GM23338 (cell line): ENCODE measurements around the gene CRTC3. TPM values are rescaled to one million over a fixed set of nuclear protein-coding genes. Genes with fewer than 3 reads are reported as not detected.

Experiments used
- ATAC-seq: fragments of 200-7000 bp; cut with Tn5 transposase; 3 replicates; pipeline ENCODE4 v1.9.1; 2020
- DNase-seq: peaks from one replicate; pipeline ENCODE4 v3.0.0-alpha.2; 2015; ENCODE audit warnings: low spot score
- H2AFZ ChIP-seq: fragments of 200-600 bp; sonication (generic); 2 replicates; pipeline ENCODE4 v1.8.0; 2016; ENCODE audit warnings: antibody characterized with exemption, mild to moderate bottlenecking, moderate library complexity
- H3F3A ChIP-seq: fragments of 200-600 bp; sonication (generic); replicated peaks from 2 replicates; pipeline ENCODE4 v1.8.0; 2017; ENCODE audit warnings: antibody characterized with exemption, mixed run types, low read depth
- H3K27ac ChIP-seq: fragments of 200-600 bp; sonication (generic); 2 replicates; pipeline ENCODE4 v1.6.1; 2016; ENCODE audit warnings: low read depth
- H3K27me3 ChIP-seq: fragments of 200-600 bp; sonication (generic); 2 replicates; pipeline ENCODE4 v1.8.0; 2016; ENCODE audit warnings: mild to moderate bottlenecking, mixed run types, moderate library complexity; ENCODE audit not compliant: insufficient read depth
- H3K36me3 ChIP-seq: fragments of 200-600 bp; sonication (generic); 2 replicates; pipeline ENCODE4 v1.8.0; 2016; ENCODE audit warnings: mild to moderate bottlenecking; ENCODE audit not compliant: insufficient read depth
- H3K4me1 ChIP-seq: fragments of 200-600 bp; sonication (generic); 2 replicates; pipeline ENCODE4 v1.8.0; 2016; ENCODE audit warnings: mild to moderate bottlenecking, moderate library complexity; ENCODE audit not compliant: insufficient read depth
- H3K4me2 ChIP-seq: fragments of 200-600 bp; sonication (generic); 2 replicates; pipeline ENCODE4 v1.7.1; 2017; ENCODE audit warnings: mixed run types
- H3K4me3 ChIP-seq: fragments of 200-600 bp; sonication (generic); 2 replicates; pipeline ENCODE4 v1.6.1; 2016; ENCODE audit warnings: mixed run types
- H3K79me2 ChIP-seq: fragments of 200-600 bp; sonication (generic); replicated peaks from 2 replicates; pipeline ENCODE4 v1.8.0; 2017; ENCODE audit warnings: mild to moderate bottlenecking; ENCODE audit not compliant: insufficient read depth
- H3K9me2 ChIP-seq: fragments of 200-600 bp; sonication (generic); 2 replicates; pipeline ENCODE4 v1.8.0; 2017; ENCODE audit not compliant: insufficient read depth
- H4K20me1 ChIP-seq: fragments of 200-600 bp; sonication (generic); replicated peaks from 2 replicates; pipeline ENCODE4 v1.8.0; 2017; ENCODE audit warnings: mild to moderate bottlenecking; ENCODE audit not compliant: insufficient read depth
- H3K27ac Mint-ChIP-seq: 2 replicates; pipeline ENCODE4 v1.8.0; 2020; ENCODE audit warnings: inconsistent platforms, mild to moderate bottlenecking, moderate library complexity, mixed read lengths
- H3K27me3 Mint-ChIP-seq: 3 replicates; pipeline ENCODE4 v1.8.0; 2022; ENCODE audit warnings: low read depth, mild to moderate bottlenecking, moderate library complexity, mixed read lengths, inconsistent platforms; ENCODE audit not compliant: insufficient read depth, poor library complexity
- H3K36me3 Mint-ChIP-seq: 3 replicates; pipeline ENCODE4 v1.8.0; 2021; ENCODE audit warnings: low read depth, mild to moderate bottlenecking, inconsistent platforms, moderate library complexity, mixed read lengths
- H3K4me1 Mint-ChIP-seq: 3 replicates; pipeline ENCODE4 v1.8.0; 2020; ENCODE audit warnings: mild to moderate bottlenecking, inconsistent platforms, mixed read lengths
- H3K4me3 Mint-ChIP-seq: 3 replicates; pipeline ENCODE4 v1.8.0; 2021; ENCODE audit warnings: moderate library complexity, mild to moderate bottlenecking, inconsistent platforms, mixed read lengths
- H3K9me3 Mint-ChIP-seq: 3 replicates; pipeline ENCODE4 v1.8.0; 2020; ENCODE audit warnings: moderate library complexity, mild to moderate bottlenecking, inconsistent platforms, mixed read lengths
- CREB1 ChIP-seq: fragments of 250-450 bp; sonication (Bioruptor Pico); IDR thresholded peaks from 2 replicates; pipeline ENCODE4 v1.5.0; 2020; ENCODE audit warnings: low read depth, mild to moderate bottlenecking, moderate library complexity
- CTCF ChIP-seq, 2 experiments: fragments of 200-600 bp in 1 of 2; sonication (generic) in 1 of 2; conservative IDR thresholded peaks; 2 replicates each; pipeline versions ENCODE4 v1.5.1 to v1.6.1; 2016 to 2017; ENCODE audit warnings: antibody characterized with exemption in 2 of 2, low read depth in 2 of 2, mild to moderate bottlenecking in 2 of 2, moderate library complexity in 1 of 2
- ETS1 ChIP-seq: IDR thresholded peaks from 2 replicates; pipeline ENCODE4 v1.6.1; 2016; ENCODE audit warnings: antibody characterized with exemption
- EZH2 ChIP-seq: fragments of 200-600 bp; sonication (generic); IDR thresholded peaks from one replicate; pipeline ENCODE4 v1.8.0; 2017; ENCODE audit warnings: antibody characterized with exemption, mild to moderate bottlenecking, low read depth; ENCODE audit not compliant: unreplicated experiment
- EZH2phosphoT487 ChIP-seq: fragments of 200-600 bp; sonication (generic); IDR thresholded peaks from one replicate; pipeline ENCODE4 v1.8.1; 2018; ENCODE audit warnings: antibody characterized with exemption; ENCODE audit not compliant: unreplicated experiment
- JUNB ChIP-seq: IDR thresholded peaks from one replicate; pipeline ENCODE4 v1.6.1; 2016; ENCODE audit warnings: antibody characterized with exemption; ENCODE audit not compliant: unreplicated experiment
- NANOG ChIP-seq: IDR thresholded peaks from 2 replicates; pipeline ENCODE4 v1.6.1; 2016; ENCODE audit warnings: antibody characterized with exemption, borderline replicate concordance
- POLR2AphosphoS5 ChIP-seq: IDR thresholded peaks from 2 replicates; pipeline ENCODE4 v1.6.1; 2016; ENCODE audit warnings: antibody characterized with exemption, low read depth
- REST ChIP-seq: IDR thresholded peaks from one replicate; pipeline ENCODE4 v1.6.1; 2018; ENCODE audit warnings: antibody characterized with exemption; ENCODE audit not compliant: unreplicated experiment
- STAT1 ChIP-seq: IDR thresholded peaks from one replicate; pipeline ENCODE4 v1.6.1; 2016; ENCODE audit warnings: antibody characterized with exemption; ENCODE audit not compliant: unreplicated experiment
- ZNF114 ChIP-seq: fragments of 250-450 bp; sonication (Bioruptor Pico); IDR thresholded peaks from 2 replicates; pipeline ENCODE4 v1.5.0; 2020; ENCODE audit warnings: mild to moderate bottlenecking, moderate library complexity
- ZNF331 ChIP-seq: fragments of 250-450 bp; sonication (Bioruptor Pico); IDR thresholded peaks from 2 replicates; pipeline ENCODE4 v1.5.0; 2020; ENCODE audit warnings: low read depth, mild to moderate bottlenecking, moderate library complexity
- ZNF462 ChIP-seq: fragments of 250-450 bp; sonication (Bioruptor Pico); IDR thresholded peaks from 2 replicates; pipeline ENCODE4 v1.5.0; 2020; ENCODE audit warnings: mild to moderate bottlenecking, moderate library complexity
- polyA plus RNA-seq: library from polyadenylated mRNA; unstranded; fragments of >200 nt; fragmentation: Nextera tagmentation; extraction: Ambion mirVana; gene quantifications from 2 replicates; pipeline ENCODE4 v1.2.1, GENCODE V29; 2016
- total RNA-seq: library from RNA; depleted of rRNA; stranded (reverse); fragments of >200 nt; shearing (Covaris generic); gene quantifications from 2 replicates; pipeline ENCODE4 v1.2.3, GENCODE V29; 2014

The CRTC3 gene
- total and polyA plus RNA-seq, 2 experiments from 2014 or later = 2.8 to 3.8 TPM

GRCh38 chr15:90483637-90484036 lies 46.1 kb upstream of the CRTC3 start:
- no peak for ATAC-seq
- Mint-ChIP-seq H3K27ac (no peak overlapping the region), H3K9me3 (no peaks in the 10 kb centered on the region), H3K36me3 (peaks cover 58% of the 10 kb centered on the region), H3K27me3 (no peaks in the 10 kb centered on the region), H3K4me3 (no peak overlapping the region), H3K4me1 (no peaks in the 10 kb centered on the region)
- peaks cover 38% of the 10 kb centered on the region for H3K36me3 ChIP-seq
- H3K79me2 ChIP-seq = no peaks in the 10 kb centered on the region
- no peak overlapping the region for H3K4me2 ChIP-seq
- no peaks in the 10 kb centered on the region for H3K27me3 ChIP-seq
- no peak overlapping the region for H2AFZ ChIP-seq
- H3K4me3 ChIP-seq = no peak overlapping the region
- H3F3A ChIP-seq = 0 out of 2 replicates have a peak, but pooled peaks cover 5% of the 10 kb centered on the region
- no peak for DNase-seq
- TF ChIP-seq ZNF331 (no peak), POLR2AphosphoS5 (no peak), EZH2phosphoT487 (no peak), EZH2 (no peak), NANOG (no peak), CTCF (conservative IDR thresholded peaks at IDR 0.05; ENCODE audit: low read depth in 2 of 2) (no peak), REST (no peak), STAT1 (no peak), CREB1 (CRISPR knock-in tag) (no peak), JUNB (no peak), ZNF462 (CRISPR knock-in tag) (no peak), ETS1 (no peak), ZNF114 (no peak)
- no peak overlapping the region for H3K27ac ChIP-seq
- no peaks in the 10 kb centered on the region for H3K4me1 ChIP-seq
- H3K9me2 ChIP-seq = no peaks in the 10 kb centered on the region
- no peaks in the 10 kb centered on the region for H4K20me1 ChIP-seq
